GM04503 (cell line): ENCODE results near the gene MEIS3.
"Not testable (repeated sequence)": the region's sequence is repeated elsewhere in the genome, so short reads cannot be mapped to it uniquely, and the experiment has no call there.

ENCODE experiments used
- DNase-seq: peaks from one replicate; pipeline ENCODE4 v3.0.0-alpha.2; 2012; ENCODE audit warnings: low read depth

MEIS3 gene

GRCh38 chr19:47416643-47416985 lies 2.7 kb downstream of the MEIS3 start:
- DNase-seq: no peak

GRCh38 chr19:47415953-47416642 lies 3.2 kb downstream of the MEIS3 start:
- no peak for DNase-seq

- DNase-seq: no peak
Measured at GRCh38 chr19:47414469-47414868, 4.9 kb downstream of the MEIS3 start.

- no peak for DNase-seq
Measured at GRCh38 chr19:47413941-47414340, 5.4 kb downstream of the MEIS3 start.

GRCh38 chr19:47411696-47412095 lies 7.6 kb downstream of the MEIS3 start:
- not testable (repeated sequence) for DNase-seq

GRCh38 chr19:47411101-47411500 lies 8.2 kb downstream of the MEIS3 start:
- no peak for DNase-seq

- DNase-seq: no peak
Measured at GRCh38 chr19:47408156-47408938, 11.0 kb downstream of the MEIS3 start.

- no peak for DNase-seq
Measured at GRCh38 chr19:47407417-47407774, 11.9 kb downstream of the MEIS3 start.

GRCh38 chr19:47406711-47407416 lies 12.5 kb downstream of the MEIS3 start:
- no peak for DNase-seq

- no peak for DNase-seq
Measured at GRCh38 chr19:47405854-47406417, 13.4 kb downstream of the MEIS3 start.

- no peak for DNase-seq
Measured at GRCh38 chr19:47405197-47405550, 14.2 kb downstream of the MEIS3 start.

GRCh38 chr19:47404334-47405196 lies 14.8 kb downstream of the MEIS3 start:
- DNase-seq: no peak

- no peak for DNase-seq
Measured at GRCh38 chr19:47402504-47402903, 16.8 kb downstream of the MEIS3 start.

GRCh38 chr19:47398707-47399597 lies 20.4 kb downstream of the MEIS3 start:
- DNase-seq: no peak

GRCh38 chr19:47391510-47392223 lies 27.7 kb downstream of the MEIS3 start:
- DNase-seq: no peak

GRCh38 chr19:47390533-47391488 lies 28.5 kb downstream of the MEIS3 start:
- no peak for DNase-seq

GRCh38 chr19:47389150-47389556 lies 30.2 kb downstream of the MEIS3 start:
- no peak for DNase-seq

GRCh38 chr19:47388721-47389120 lies 30.6 kb downstream of the MEIS3 start:
- not testable (repeated sequence) for DNase-seq

- not testable (repeated sequence) for DNase-seq
Measured at GRCh38 chr19:47387623-47388022, 31.7 kb downstream of the MEIS3 start.
